Peyer's patch (tissue), 4 donors: ENCODE measurements around the gene PRSS38.

Experiments
- CTCF ChIP-seq, 6 experiments: fragments of 450-650 bp in 4 of 6; fragments of 200-600 bp in 2 of 6; sonication (generic) in 1 of 6; IDR thresholded peaks; one replicate each; pipeline ENCODE4 v1.5.1; 2017 to 2019; ENCODE audit warnings: antibody characterized with exemption in 6 of 6, mild to moderate bottlenecking in 3 of 6, moderate library complexity in 1 of 6
- POLR2A ChIP-seq, 2 donors: fragments of 450-650 bp; IDR thresholded peaks; one replicate each; pipeline ENCODE4 v1.5.1; 2017; ENCODE audit warnings: antibody characterized with exemption in 2 of 2, mild to moderate bottlenecking in 2 of 2, moderate library complexity in 2 of 2

GRCh38 chr1:227894831-227895451, 79.5 kb downstream of the PRSS38 start:
- TF ChIP-seq CTCF (IDR thresholded peaks at IDR 0.05), result no peak
- no peak for TF ChIP-seq POLR2A (IDR thresholded peaks at IDR 0.05)
